ENCODE measurements around the gene CNR2. TPM values are rescaled to one million over a fixed set of nuclear protein-coding genes. Genes with fewer than 3 reads are reported as not detected.

Gene CNR2
- total and polyA plus RNA-seq, 12 donors: 0.06 to 0.09 (median 0.08) TPM; not detected in 9

GRCh38 chr1:23930270-23930669 lies 17.1 kb upstream of the CNR2 start:
- TF ChIP-seq POLR2A (IDR thresholded peaks at IDR 0.05) (no peak), CTCF (IDR thresholded peaks at IDR 0.05) (no peak)
- Histone ChIP-seq H3K27ac (no peak overlapping the region), H3K4me3 (no peak overlapping the region), H3K36me3 (replicated peaks in 1 of 2) (no peaks in the 10 kb centered on the region), H3K4me1 (replicated peaks in 1 of 2) (no peaks in the 10 kb centered on the region), H3K27me3 (no peaks in the 10 kb centered on the region), H3K9me3 (replicated peaks in 1 of 3) (no peaks in the 10 kb centered on the region)
- intact Hi-C loops (cut with DNase I): no loop called here
- WGBS, 4 donors: 82 to 95% (median 85%) methylated on average over 4 to 5 of the region's 5 CpGs
- DNase-seq: no peak

- WGBS, 4 donors: 69 to 84% (median 80%) methylated on average over 4 of the region's 4 CpGs
- Histone ChIP-seq H3K27ac (no peak overlapping the region), H3K4me3 (no peak overlapping the region), H3K36me3 (replicated peaks in 1 of 2) (no peaks in the 10 kb centered on the region), H3K4me1 (replicated peaks in 1 of 2) (no peaks in the 10 kb centered on the region), H3K9me3 (replicated peaks in 1 of 3) (no peaks in the 10 kb centered on the region), H3K27me3 (no peaks in the 10 kb centered on the region)
- no peak for TF ChIP-seq POLR2A (IDR thresholded peaks at IDR 0.05)
- no peak for TF ChIP-seq CTCF (IDR thresholded peaks at IDR 0.05)
- intact Hi-C loops (cut with DNase I): no loop called here
- DNase-seq: no peak
Measured at GRCh38 chr1:23928789-23929188, 15.6 kb upstream of the CNR2 start.

- no peaks in the 10 kb centered on the region for H3K27me3 ChIP-seq
- no peak for DNase-seq
- no peaks in the 10 kb centered on the region for H3K9me3 ChIP-seq (replicated peaks in 1 of 3)
- H3K4me1 ChIP-seq (replicated peaks in 1 of 2): no peaks in the 10 kb centered on the region
- no peak overlapping the region for H3K27ac ChIP-seq
- H3K36me3 ChIP-seq (replicated peaks in 1 of 2): no peaks in the 10 kb centered on the region
- H3K4me3 ChIP-seq: no peak overlapping the region
- TF ChIP-seq CTCF (IDR thresholded peaks at IDR 0.05) (no peak), POLR2A (IDR thresholded peaks at IDR 0.05) (no peak)
- WGBS, 4 donors: 67 to 77% (median 76%) methylated on average over 1 of the region's 1 CpG; no CpG with 5 or more reads in 1 of the 4 donors
- intact Hi-C loops (cut with DNase I): no loop called here
Measured at GRCh38 chr1:23927097-23927496, 13.9 kb upstream of the CNR2 start.

- Histone ChIP-seq H3K4me3 (no peak overlapping the region), H3K4me1 (replicated peaks in 1 of 2) (peaks cover 0 to under 1% of the 10 kb centered on the region in 2 donors), H3K27me3 (no peaks in the 10 kb centered on the region), H3K27ac (no peak overlapping the region), H3K9me3 (replicated peaks in 1 of 3) (no peaks in the 10 kb centered on the region), H3K36me3 (replicated peaks in 1 of 2) (no peaks in the 10 kb centered on the region)
- WGBS, 4 donors: 79 to 90% (median 86%) methylated on average over 3 of the region's 3 CpGs
- intact Hi-C loops (cut with DNase I): no loop called here
- no peak for DNase-seq
- TF ChIP-seq CTCF (IDR thresholded peaks at IDR 0.05) (no peak), POLR2A (IDR thresholded peaks at IDR 0.05) (no peak)
Measured at GRCh38 chr1:23925279-23925678, 12.1 kb upstream of the CNR2 start.
